ENCODE measurements around the gene TCEAL5. TPM values are rescaled to one million over a fixed set of nuclear protein-coding genes. Genes with fewer than 3 reads are reported as not detected.
"Not testable (repeated sequence)": the region's sequence is repeated elsewhere in the genome, so short reads cannot be mapped to it uniquely, and the experiment has no call there.

TCEAL5 gene
- total RNA-seq: under 1 TPM; 0.50 TPM
- long read RNA-seq: 0 reads

- DNase-seq (peak; percentile 21), ATAC-seq (peak; percentile 15 to 65)
- intact Hi-C loops (cut with DNase I): no loop called here
These were observed at the start of gene TCEAL5 for GRCh38 chrX:103276581-103277002. Gene TCEAL5 (minus strand): TSS chrX:103276750. CDS start chrX:103274563, 2,187 bp downstream.

- DNase-seq: no peak
- intact Hi-C loops (cut with DNase I): no loop called here
- ATAC-seq: no peak
These were observed 34.8 kb upstream of the TCEAL5 start for GRCh38 chrX:103311399-103311780.

- intact Hi-C loops (cut with DNase I): no loop called here
- peak; percentile 93 to 98 for ATAC-seq
- DNase-seq: peak; percentile 71
These were observed 34.2 kb upstream of the TCEAL5 start, which contains the start of gene BEX2 for GRCh38 chrX:103310555-103311398. Gene BEX2 (minus strand): TSS chrX:103310990. CDS start chrX:103309976, 1,014 bp downstream.

GRCh38 chrX:103309860-103310554 is 33.5 kb upstream of the TCEAL5 start:
- intact Hi-C loops (cut with DNase I): no loop called here
- DNase-seq (no peak), ATAC-seq (peak in 1 of 2 donors; percentile 23)

GRCh38 chrX:103305666-103306065 is 29.1 kb upstream of the TCEAL5 start:
- intact Hi-C loops (cut with DNase I); ATAC-seq; DNase-seq: not testable (repeated sequence)

GRCh38 chrX:103304705-103305104 is 28.2 kb upstream of the TCEAL5 start:
- intact Hi-C loops (cut with DNase I): no loop called here
- ATAC-seq: no peak
- no peak for DNase-seq

GRCh38 chrX:103293118-103293517 is 16.6 kb upstream of the TCEAL5 start:
- no peak for ATAC-seq
- intact Hi-C loops (cut with DNase I): no loop called here
- no peak for DNase-seq

- intact Hi-C loops (cut with DNase I): no loop called here
- no peak for ATAC-seq
- DNase-seq: no peak
These were observed 3.1 kb upstream of the TCEAL5 start for GRCh38 chrX:103279624-103280023.

GRCh38 chrX:103275947-103276567 is 493 bp downstream of the TCEAL5 start:
- peak in 1 of 2 donors; percentile 27 for ATAC-seq
- DNase-seq: no peak
- intact Hi-C loops (cut with DNase I): no loop called here

- ATAC-seq (no peak), DNase-seq (no peak)
- intact Hi-C loops (cut with DNase I): no loop called here
These were observed 2.3 kb downstream of the TCEAL5 start for GRCh38 chrX:103274284-103274683.

GRCh38 chrX:103258275-103258674 is 18.3 kb downstream of the TCEAL5 start:
- intact Hi-C loops (cut with DNase I): no loop called here
- DNase-seq: no peak

GRCh38 chrX:103256651-103257050 is 19.9 kb downstream of the TCEAL5 start:
- ATAC-seq (no peak), DNase-seq (no peak)
- intact Hi-C loops (cut with DNase I): no loop called here

More at GRCh38 chrX:103258275-103258674, 18.3 kb downstream of the TCEAL5 start:
- ATAC-seq: no peak

GRCh38 chrX:103254921-103255493 is 21.5 kb downstream of the TCEAL5 start, which contains the start of gene TCEAL8:
Gene TCEAL8 (minus strand): TSS chrX:103255155. CDS start chrX:103253979, 1,176 bp downstream.
- DNase-seq (peak; percentile 87), ATAC-seq (peak; percentile 96 to 99)
- intact Hi-C loops (cut with DNase I): no loop called here

- peak; percentile 76 to 85 for ATAC-seq
- peak; percentile 51 for DNase-seq
- intact Hi-C loops (cut with DNase I): no loop called here
These were observed 22.3 kb downstream of the TCEAL5 start for GRCh38 chrX:103254171-103254824.

- peak in 1 of 2 donors; percentile 63 for ATAC-seq
- intact Hi-C loops (cut with DNase I): no loop called here
- DNase-seq: peak; percentile 21
These were observed 22.9 kb downstream of the TCEAL5 start for GRCh38 chrX:103253608-103254007.

GRCh38 chrX:103250977-103251376 is 25.6 kb downstream of the TCEAL5 start:
- DNase-seq: no peak
- intact Hi-C loops (cut with DNase I): no loop called here
- ATAC-seq: no peak

- DNase-seq (no peak), ATAC-seq (no peak)
- intact Hi-C loops (cut with DNase I): loop anchor here in 1 of 2 donors (5.0 kb wide), 1 partner anchor 38 kb away; no protein-coding TSS in a partner anchor
These were observed 26.7 kb downstream of the TCEAL5 start for GRCh38 chrX:103249805-103250204.

- intact Hi-C loops (cut with DNase I): loop anchor here in 1 of 2 donors (5.0 kb wide), 1 partner anchor 36 kb away; no protein-coding TSS in a partner anchor
- no peak for ATAC-seq
- no peak for DNase-seq
These were observed 28.0 kb downstream of the TCEAL5 start for GRCh38 chrX:103248553-103248952.

- no peak for DNase-seq
- intact Hi-C loops (cut with DNase I): no loop called here
- ATAC-seq: no peak
These were observed 36.4 kb downstream of the TCEAL5 start for GRCh38 chrX:103240155-103240554.
